Endothelial cell of umbilical vein (primary cell): Measurements from ENCODE around the gene THSD4.

ENCODE experiments used
- CTCF ChIP-seq, 2 donors: IDR thresholded peaks; 1 replicate in 1 of 2; 2 replicates in 1 of 2; pipeline ENCODE4 v1.5.1; 2011; ENCODE audit warnings: low read length in 2 of 2, mild to moderate bottlenecking in 2 of 2, moderate library complexity in 2 of 2, control low read depth in 1 of 2, inconsistent platforms in 1 of 2, low read depth in 1 of 2; ENCODE audit not compliant: insufficient read depth in 1 of 2; ENCODE audit errors: extremely low read depth in 1 of 2
- EZH2 ChIP-seq: IDR thresholded peaks from 2 replicates; pipeline ENCODE4 v1.6.1; 2012; ENCODE audit warnings: borderline replicate concordance, low read depth, mild to moderate bottlenecking, moderate library complexity, low read length, inconsistent platforms; ENCODE audit not compliant: severe bottlenecking
- JUN ChIP-seq: IDR thresholded peaks from 2 replicates; pipeline ENCODE4 v1.6.1; 2011; ENCODE audit warnings: borderline replicate concordance, low read depth; ENCODE audit not compliant: insufficient read length, insufficient read depth
- POLR2AphosphoS5 ChIP-seq: IDR thresholded peaks from 2 replicates; pipeline ENCODE4 v1.6.1; 2012; ENCODE audit warnings: low read depth, mild to moderate bottlenecking, control low read depth, low read length, moderate library complexity; ENCODE audit not compliant: insufficient read depth

GRCh38 chr15:71139241-71139640 is 24.0 kb downstream of the THSD4 start:
- no peak for TF ChIP-seq JUN
- no peak for TF ChIP-seq POLR2AphosphoS5
- no peak for TF ChIP-seq EZH2
- TF ChIP-seq CTCF (IDR thresholded peaks at IDR 0.05; ENCODE audit: extremely low read depth in 1 of 2, insufficient read depth in 1 of 2, low read depth in 1 of 2, low read length in 2 of 2), result no peak
